Neural crest cell (in vitro differentiated cells): ENCODE data around the gene AIG1. TPM values are rescaled to one million over a fixed set of nuclear protein-coding genes. Genes with fewer than 3 reads are reported as not detected.

Experiments
- DNase-seq: peaks from one replicate; pipeline ENCODE4 v3.0.0; 2021; ENCODE audit warnings: low read depth, mixed read lengths, low spot score
- H3K27ac Mint-ChIP-seq: one replicate; pipeline ENCODE4 v1.8.0; 2021; ENCODE audit warnings: mild to moderate bottlenecking, mixed read lengths; ENCODE audit not compliant: unreplicated experiment
- H3K27me3 Mint-ChIP-seq: 2 replicates; pipeline ENCODE4 v1.8.0; 2021; ENCODE audit warnings: low read depth, mild to moderate bottlenecking, mixed read lengths
- H3K36me3 Mint-ChIP-seq: 2 replicates; pipeline ENCODE4 v1.8.0; 2021; ENCODE audit warnings: low read depth, mild to moderate bottlenecking, mixed read lengths
- H3K4me1 Mint-ChIP-seq: 2 replicates; pipeline ENCODE4 v1.8.0; 2021; ENCODE audit warnings: mixed read lengths
- H3K4me3 Mint-ChIP-seq: one replicate; pipeline ENCODE4 v1.8.0; 2021; ENCODE audit warnings: mild to moderate bottlenecking, mixed read lengths
- H3K9me3 Mint-ChIP-seq: 2 replicates; pipeline ENCODE4 v1.8.0; 2021; ENCODE audit warnings: mixed read lengths
- CTCF ChIP-seq: fragments of 200-600 bp; sonication (generic); conservative IDR thresholded peaks from 2 replicates; pipeline ENCODE4 v1.5.0; 2021; ENCODE audit warnings: antibody characterized with exemption, mild to moderate bottlenecking
- total RNA-seq: library from RNA; stranded (reverse); gene quantifications from 2 replicates; pipeline ENCODE4 v1.2.1, GENCODE V29; 2021

AIG1 gene
- total RNA-seq, 1 donor from 2014 or later, result 22.9 TPM

DNA sequence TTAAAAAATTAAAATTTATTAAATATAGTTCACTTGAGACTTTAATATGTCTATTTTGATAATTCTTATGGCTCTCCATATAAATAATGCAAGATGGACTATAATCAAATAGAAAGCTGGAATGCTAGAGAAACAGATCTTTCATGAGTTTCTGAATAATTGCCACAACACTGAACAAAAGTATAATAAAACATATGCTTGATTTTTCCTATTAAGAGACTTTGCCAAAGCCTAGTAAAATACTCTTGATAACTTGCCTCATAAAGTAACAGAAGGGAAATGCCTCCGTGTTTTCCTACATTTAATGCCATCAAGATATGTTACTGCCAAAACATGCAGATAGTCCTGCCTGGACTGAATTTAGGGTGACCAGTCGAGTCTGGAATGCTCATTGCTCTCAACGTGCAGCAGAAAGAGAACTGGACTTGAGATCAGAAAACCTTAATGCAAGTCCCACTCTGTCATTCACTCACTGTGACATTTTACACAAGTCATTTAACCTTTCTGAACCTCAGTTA is 153.2 kb downstream of the AIG1 start:
- H3K36me3 Mint-ChIP-seq, result no peaks in the 10 kb centered on the region
- no peak for DNase-seq
- H3K27me3 Mint-ChIP-seq, result no peaks in the 10 kb centered on the region
- TF ChIP-seq CTCF, result no peak
- H3K27ac Mint-ChIP-seq, result no peak overlapping the region
- peaks cover 2% of the 10 kb centered on the region for H3K9me3 Mint-ChIP-seq
- no peaks in the 10 kb centered on the region for H3K4me1 Mint-ChIP-seq
- no peak overlapping the region for H3K4me3 Mint-ChIP-seq

DNA sequence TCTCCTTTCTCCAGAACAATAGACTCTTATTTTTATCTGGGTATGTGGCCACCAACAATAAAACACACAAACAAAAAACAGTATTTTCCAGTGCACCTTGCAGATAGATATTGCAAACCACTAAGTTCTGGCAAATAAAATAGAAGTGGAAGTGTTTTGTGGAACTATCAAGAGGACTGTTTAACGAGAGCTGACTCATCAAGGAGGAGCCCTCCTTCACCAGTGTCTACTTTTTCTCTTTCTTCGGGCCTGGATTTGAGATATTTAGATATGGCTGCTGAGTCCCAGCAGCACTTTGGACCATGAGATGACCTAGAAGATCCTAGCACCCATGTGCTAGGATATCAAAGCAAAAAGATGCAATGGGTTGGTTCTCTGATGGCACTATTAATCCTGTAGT is 154.7 kb downstream of the AIG1 start:
- Mint-ChIP-seq H3K27me3 (no peaks in the 10 kb centered on the region), H3K9me3 (no peaks in the 10 kb centered on the region), H3K4me3 (no peak overlapping the region), H3K36me3 (no peaks in the 10 kb centered on the region), H3K4me1 (peaks cover 6% of the 10 kb centered on the region), H3K27ac (no peak overlapping the region)
- no peak for TF ChIP-seq CTCF
- no peak for DNase-seq

- Mint-ChIP-seq H3K4me1 (peaks cover 6% of the 10 kb centered on the region), H3K4me3 (no peak overlapping the region), H3K27me3 (no peaks in the 10 kb centered on the region), H3K9me3 (no peaks in the 10 kb centered on the region), H3K27ac (no peak overlapping the region), H3K36me3 (no peaks in the 10 kb centered on the region)
- DNase-seq, result no peak
- no peak for TF ChIP-seq CTCF
These were observed 155.1 kb downstream of the AIG1 start for GRCh38 chr6:143215771-143216170.

GRCh38 chr6:143218233-143218632 is 157.5 kb downstream of the AIG1 start:
- H3K36me3 Mint-ChIP-seq, result no peaks in the 10 kb centered on the region
- no peaks in the 10 kb centered on the region for H3K9me3 Mint-ChIP-seq
- H3K4me1 Mint-ChIP-seq, result peaks cover 6% of the 10 kb centered on the region
- no peaks in the 10 kb centered on the region for H3K27me3 Mint-ChIP-seq
- TF ChIP-seq CTCF, result no peak
- DNase-seq, result no peak
- H3K4me3 Mint-ChIP-seq, result no peak overlapping the region
- H3K27ac Mint-ChIP-seq, result no peak overlapping the region

DNA sequence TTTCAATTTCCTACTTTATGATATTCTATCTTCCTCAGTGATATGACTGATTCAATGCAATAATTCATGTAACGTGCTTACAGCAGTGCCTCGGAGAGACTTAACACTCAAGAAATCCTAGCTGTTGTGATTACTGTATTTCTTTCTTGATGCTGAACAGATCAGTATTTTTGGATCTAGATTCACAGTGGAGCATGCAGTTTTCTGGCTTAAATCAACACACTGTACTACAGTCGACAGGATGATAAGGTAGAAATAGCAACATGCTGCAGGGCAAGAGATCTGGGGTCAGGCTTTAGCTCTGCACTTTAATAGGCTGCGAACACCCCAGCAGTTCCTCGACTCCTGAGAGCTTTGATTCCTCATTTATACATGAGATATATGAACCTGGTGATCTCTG is 161.0 kb downstream of the AIG1 start:
- Mint-ChIP-seq H3K36me3 (no peaks in the 10 kb centered on the region), H3K9me3 (no peaks in the 10 kb centered on the region), H3K4me3 (no peak overlapping the region), H3K27me3 (no peaks in the 10 kb centered on the region), H3K4me1 (peaks cover 10% of the 10 kb centered on the region), H3K27ac (no peak overlapping the region)
- no peak for DNase-seq
- no peak for TF ChIP-seq CTCF

DNA sequence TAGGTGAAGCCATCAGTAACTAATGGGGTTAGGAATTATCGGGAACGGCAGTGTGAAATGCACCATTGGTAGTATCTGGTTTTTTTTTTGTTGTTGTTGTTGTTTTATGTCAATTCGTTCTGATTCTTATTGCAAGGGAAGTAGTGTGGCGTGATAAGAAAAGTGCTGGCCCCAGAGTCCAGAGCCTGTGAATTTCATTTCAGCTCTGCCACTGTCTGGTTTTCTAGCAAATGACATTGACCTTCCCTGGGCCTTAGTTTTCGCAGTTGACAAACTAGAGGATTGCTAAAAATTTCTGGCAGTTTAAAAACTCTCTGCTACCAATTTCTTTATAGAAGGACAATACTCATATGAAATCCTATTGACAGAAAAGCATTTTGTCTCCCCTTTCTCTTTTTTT is 161.6 kb downstream of the AIG1 start:
- DNase-seq, result no peak

More for the DNA sequence above, 161.6 kb downstream of the AIG1 start:
- Mint-ChIP-seq H3K9me3 (no peaks in the 10 kb centered on the region), H3K4me1 (peaks cover 10% of the 10 kb centered on the region), H3K27me3 (no peaks in the 10 kb centered on the region), H3K27ac (no peak overlapping the region), H3K4me3 (no peak overlapping the region), H3K36me3 (no peaks in the 10 kb centered on the region)
- TF ChIP-seq CTCF, result no peak
